Retinal pigment epithelial cell (primary cell): Measurements from ENCODE around the gene FRS2.

Experiments used
- DNase-seq: peaks from one replicate; pipeline ENCODE4 v3.0.0-alpha.2; 2010; ENCODE audit warnings: low read depth
- H3K4me3 ChIP-seq: 2 replicates; pipeline ENCODE4 v1.5.1; 2011; ENCODE audit warnings: mild to moderate bottlenecking, low read length, control low read depth, moderate library complexity
- CTCF ChIP-seq: conservative IDR thresholded peaks from 2 replicates; pipeline ENCODE4 v1.5.1; 2011; ENCODE audit warnings: low read depth, low read length, control low read depth, inconsistent platforms

FRS2 gene

GRCh38 chr12:69579029-69579428 lies 108.8 kb downstream of the FRS2 start:
- DNase-seq, result no peak
- no peak for TF ChIP-seq CTCF
- H3K4me3 ChIP-seq, result no peak overlapping the region

- H3K4me3 ChIP-seq, result no peak overlapping the region
- no peak for TF ChIP-seq CTCF
- no peak for DNase-seq
Measured at GRCh38 chr12:69580074-69580473, 109.9 kb downstream of the FRS2 start.

- no peak overlapping the region for H3K4me3 ChIP-seq
- TF ChIP-seq CTCF, result peak; percentile 19
- no peak for DNase-seq
Measured at GRCh38 chr12:69583203-69583602, 113.0 kb downstream of the FRS2 start.

GRCh38 chr12:69585189-69586062 lies 115.2 kb downstream of the FRS2 start, which contains the start of gene CCT2:
Gene CCT2, plus strand, starts transcription at chr12:69585459. Its CDS starts 63 bp downstream, at chr12:69585522.
- TF ChIP-seq CTCF, result peak; percentile 49
- DNase-seq, result peak; percentile 82
- peak within 1 kb of the TSS; percentile 99 for H3K4me3 ChIP-seq

- DNase-seq, result no peak
- H3K4me3 ChIP-seq, result no peak overlapping the region
- no peak for TF ChIP-seq CTCF
Measured at GRCh38 chr12:69588527-69588926, 118.3 kb downstream of the FRS2 start.

GRCh38 chr12:69589082-69589481 lies 118.9 kb downstream of the FRS2 start:
- no peak overlapping the region for H3K4me3 ChIP-seq
- DNase-seq, result no peak
- no peak for TF ChIP-seq CTCF

- no peak overlapping the region for H3K4me3 ChIP-seq
- no peak for DNase-seq
- TF ChIP-seq CTCF, result no peak
Measured at GRCh38 chr12:69595689-69596088, 125.5 kb downstream of the FRS2 start.
